Testis (tissue), 3 donors: ENCODE measurements around the gene THBD. TPM values are rescaled to one million over a fixed set of nuclear protein-coding genes. Genes with fewer than 3 reads are reported as not detected.

ENCODE experiments used
- DNase-seq: peaks from one replicate; pipeline ENCODE4 v3.0.0-alpha.2; 2019
- H3K27ac ChIP-seq, 2 donors: fragments of 200-600 bp; sonication (generic); one replicate each; pipeline ENCODE4 v1.5.1; 2019
- H3K27me3 ChIP-seq: fragments of 200-600 bp; sonication (generic); one replicate; pipeline ENCODE4 v1.5.1; 2019
- H3K36me3 ChIP-seq: fragments of 200-600 bp; sonication (generic); one replicate; pipeline ENCODE4 v1.5.1; 2017; ENCODE audit warnings: low read depth; ENCODE audit errors: missing control alignments
- H3K4me1 ChIP-seq: fragments of 200-600 bp; sonication (generic); one replicate; pipeline ENCODE4 v1.5.1; 2019
- H3K4me3 ChIP-seq, 2 donors: fragments of 200-600 bp; sonication (generic); one replicate each; pipeline ENCODE4 v1.5.1; 2017 to 2019
- H3K9me3 ChIP-seq: fragments of 200-600 bp; sonication (generic); one replicate; pipeline ENCODE4 v1.5.1; 2017
- CTCF ChIP-seq, 3 experiments: fragments of 450-650 bp in 2 of 3; fragments of 200-600 bp in 1 of 3; sonication (generic) in 1 of 3; IDR thresholded peaks; one replicate each; pipeline ENCODE4 v1.5.1; 2016 to 2019; ENCODE audit warnings: antibody characterized with exemption in 3 of 3, mild to moderate bottlenecking in 2 of 3, moderate library complexity in 1 of 3
- POLR2A ChIP-seq: fragments of 450-650 bp; IDR thresholded peaks from one replicate; pipeline ENCODE4 v1.6.1; 2017; ENCODE audit warnings: antibody characterized with exemption, mild to moderate bottlenecking, moderate library complexity
- WGBS, 2 donors: methylation state at CpG; one replicate each; pipeline ENCODE4 v1.1.5; 2018; 5-methylcytosine and 5-hydroxymethylcytosine counted together
- intact Hi-C: fragments of 100-400 bp; cut with DNase I; formaldehyde crosslinking; loops from one replicate; pipeline ENCODE4 v1.15.1; 2023; ENCODE audit warnings: low total_unique reads
- polyA plus RNA-seq: library from polyadenylated mRNA; stranded (reverse); fragments of 350-450 nt; fragmentation: Illumina TruSeq; extraction: RNeasy Lipid Tissue Mini Kit (QIAGEN cat#74804); gene quantifications from one replicate; pipeline ENCODE4 v1.2.3, GENCODE V29; 2014; ENCODE audit warnings: low read depth, low replicate concordance; ENCODE audit not compliant: insufficient read depth
- total RNA-seq, 2 donors: library from RNA; depleted of rRNA; stranded (reverse); fragments of >200 nt; gene quantifications; one replicate each; pipeline ENCODE4 v1.2.3, GENCODE V29; 2016

THBD gene
- total and polyA plus RNA-seq, 3 donors from 2014 or later, result 11.0 to 65.0 (median 22.4) TPM

DNA sequence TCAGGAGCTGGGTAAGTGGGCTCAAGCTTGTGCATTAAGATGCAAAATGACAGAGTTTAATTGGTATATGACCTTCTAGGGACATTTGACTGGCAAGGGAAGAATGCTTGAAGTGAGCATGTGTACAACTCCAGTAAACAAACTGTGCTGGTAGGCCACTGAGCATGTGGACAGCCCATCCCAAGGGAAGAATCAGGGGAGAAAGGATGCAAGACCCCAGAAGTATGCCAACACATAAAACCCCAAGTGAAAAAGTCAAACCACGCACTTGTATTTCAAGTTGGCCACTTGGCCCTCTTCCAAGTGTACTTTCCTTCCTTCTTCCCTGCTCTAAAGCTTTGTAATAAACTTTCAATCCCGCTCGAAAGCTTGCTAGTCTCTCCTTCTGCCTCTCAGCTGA is 10.4 kb upstream of the THBD start:
- intact Hi-C loops, result loop anchor here (10.0 kb wide), 1 partner anchor 365 kb away; no protein-coding TSS in a partner anchor

DNA sequence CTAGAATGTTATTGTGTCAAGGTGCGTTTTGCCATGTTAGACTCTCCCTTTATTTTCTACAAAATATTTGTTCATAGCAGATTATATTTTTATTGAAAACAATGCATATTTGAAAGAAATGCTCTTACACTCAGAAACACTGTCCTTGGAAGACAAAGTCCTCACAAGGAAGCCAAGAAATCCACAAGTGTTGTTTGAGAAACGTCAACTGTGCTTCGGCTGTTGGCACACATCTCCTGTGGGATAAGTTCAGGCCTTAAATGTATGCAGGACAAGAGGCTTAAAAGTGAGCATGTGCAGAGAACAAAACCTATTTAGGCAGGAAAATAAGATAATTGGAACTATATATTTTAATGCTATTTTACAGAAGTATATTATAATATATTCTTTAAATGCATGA is 9.5 kb upstream of the THBD start:
- intact Hi-C loops, result no loop called here
- Histone ChIP-seq H3K4me3 (no peak overlapping the region), H3K27me3 (no peaks in the 10 kb centered on the region), H3K36me3 (no peaks in the 10 kb centered on the region), H3K4me1 (peaks cover 24% of the 10 kb centered on the region), H3K27ac (no peak overlapping the region), H3K9me3 (no peaks in the 10 kb centered on the region)
- WGBS, 2 donors, result 64 to 69% methylated on average over 3 of the region's 3 CpGs
- DNase-seq, result no peak
- no peak for TF ChIP-seq POLR2A
- no peak for TF ChIP-seq CTCF (IDR thresholded peaks at IDR 0.05)

More for the DNA sequence above, 10.4 kb upstream of the THBD start:
- Histone ChIP-seq H3K27ac (no peak overlapping the region), H3K36me3 (no peaks in the 10 kb centered on the region), H3K27me3 (no peaks in the 10 kb centered on the region), H3K9me3 (no peaks in the 10 kb centered on the region), H3K4me3 (no peak overlapping the region), H3K4me1 (peaks cover 24% of the 10 kb centered on the region)
- WGBS, 2 donors, result 45 to 71% methylated on average over 3 of the region's 3 CpGs
- TF ChIP-seq POLR2A (no peak), CTCF (IDR thresholded peaks at IDR 0.05) (no peak)
- no peak for DNase-seq

DNA sequence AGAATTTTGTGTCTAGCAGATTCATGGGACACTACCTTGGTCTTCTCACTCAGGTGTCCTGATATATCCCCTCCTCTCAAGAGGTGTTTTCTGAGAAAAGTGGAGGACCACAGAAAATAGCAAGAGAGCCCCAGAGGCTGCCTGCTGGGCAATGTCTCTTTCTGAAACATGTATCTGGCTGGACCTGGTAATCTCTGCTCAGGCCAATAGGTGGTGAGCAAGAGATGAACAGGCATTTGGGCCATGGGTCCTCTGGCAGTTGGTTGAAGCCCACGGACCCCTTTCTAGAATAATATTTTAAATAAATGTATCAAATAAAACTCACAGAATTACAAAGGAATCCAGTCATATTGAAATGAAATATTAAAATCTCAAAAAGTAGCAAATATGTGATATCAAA is 8.8 kb upstream of the THBD start:
- no peak for DNase-seq
- Histone ChIP-seq H3K27me3 (no peaks in the 10 kb centered on the region), H3K4me3 (no peak overlapping the region), H3K36me3 (no peaks in the 10 kb centered on the region), H3K4me1 (peaks cover 24% of the 10 kb centered on the region), H3K27ac (no peak overlapping the region), H3K9me3 (no peaks in the 10 kb centered on the region)
- intact Hi-C loops, result no loop called here
- 86 to 92% methylated on average over 1 of the region's 1 CpG for WGBS, 2 donors
- TF ChIP-seq POLR2A (no peak), CTCF (IDR thresholded peaks at IDR 0.05) (no peak)

- TF ChIP-seq POLR2A (no peak), CTCF (IDR thresholded peaks at IDR 0.05) (no peak)
- Histone ChIP-seq H3K36me3 (no peaks in the 10 kb centered on the region), H3K9me3 (no peaks in the 10 kb centered on the region), H3K4me1 (peaks cover 4% of the 10 kb centered on the region), H3K27ac (no peak overlapping the region), H3K4me3 (no peak overlapping the region), H3K27me3 (no peaks in the 10 kb centered on the region)
- intact Hi-C loops, result no loop called here
- no peak for DNase-seq
- WGBS, 2 donors, result 84 to 92% methylated on average over 5 of the region's 5 CpGs
These were observed 3.4 kb upstream of the THBD start for GRCh38 chr20:23052904-23053303.

GRCh38 chr20:23050847-23051627 is 1.6 kb upstream of the THBD start:
- Histone ChIP-seq H3K9me3 (no peaks in the 10 kb centered on the region), H3K4me3 (peak overlapping the region; percentile 57 to 62), H3K4me1 (peaks cover 4% of the 10 kb centered on the region), H3K27ac (peak overlapping the region; percentile 76 to 82), H3K27me3 (no peaks in the 10 kb centered on the region), H3K36me3 (no peaks in the 10 kb centered on the region)
- peak; percentile 65 to 80 (median 70) for TF ChIP-seq CTCF (IDR thresholded peaks at IDR 0.05)
- no peak for TF ChIP-seq POLR2A
- intact Hi-C loops, result no loop called here
- 11 to 15% methylated on average over 40 to 46 of the region's 46 CpGs for WGBS, 2 donors
- peak; percentile 89 for DNase-seq
